GM12864 (cell line): ENCODE results near the gene SMIM20.

Experiments used
- DNase-seq: peaks from one replicate; pipeline ENCODE4 v3.0.0-alpha.2; 2011; ENCODE audit warnings: low read depth
- H3K4me3 ChIP-seq: 2 replicates; pipeline ENCODE4 v1.5.1; 2011; ENCODE audit warnings: mild to moderate bottlenecking, low read depth, low read length, control low read depth
- CTCF ChIP-seq: IDR thresholded peaks from 2 replicates; pipeline ENCODE4 v1.5.1; 2011; ENCODE audit warnings: low read depth, mild to moderate bottlenecking, moderate library complexity, low read length, control low read depth, inconsistent platforms; ENCODE audit errors: missing control alignments

SMIM20 gene

GRCh38 chr4:25908491-25908901 lies 5.5 kb upstream of the SMIM20 start:
- no peak for DNase-seq
- TF ChIP-seq CTCF, result no peak
- no peak overlapping the region for H3K4me3 ChIP-seq

DNA sequence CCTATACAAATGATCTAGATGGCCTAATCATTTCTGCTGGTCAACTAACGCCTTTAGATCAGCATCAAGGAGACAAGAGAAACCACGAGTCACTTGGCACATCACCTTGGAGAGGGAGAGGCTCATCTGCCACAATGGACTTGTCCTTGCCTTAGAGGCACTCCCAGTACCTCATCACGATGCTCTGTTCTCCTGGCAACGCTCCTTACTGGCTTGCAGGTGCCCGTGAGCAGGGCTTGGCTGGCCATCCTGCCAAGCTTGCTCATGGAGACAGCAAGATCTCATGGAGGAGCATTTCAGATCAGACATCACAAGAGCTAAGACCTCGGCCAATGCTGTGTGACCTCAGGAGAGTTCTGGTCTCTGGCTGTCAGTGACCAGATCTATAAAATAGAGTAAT lies 2.7 kb upstream of the SMIM20 start:
- no peak for TF ChIP-seq CTCF
- DNase-seq, result no peak
- no peak overlapping the region for H3K4me3 ChIP-seq

DNA sequence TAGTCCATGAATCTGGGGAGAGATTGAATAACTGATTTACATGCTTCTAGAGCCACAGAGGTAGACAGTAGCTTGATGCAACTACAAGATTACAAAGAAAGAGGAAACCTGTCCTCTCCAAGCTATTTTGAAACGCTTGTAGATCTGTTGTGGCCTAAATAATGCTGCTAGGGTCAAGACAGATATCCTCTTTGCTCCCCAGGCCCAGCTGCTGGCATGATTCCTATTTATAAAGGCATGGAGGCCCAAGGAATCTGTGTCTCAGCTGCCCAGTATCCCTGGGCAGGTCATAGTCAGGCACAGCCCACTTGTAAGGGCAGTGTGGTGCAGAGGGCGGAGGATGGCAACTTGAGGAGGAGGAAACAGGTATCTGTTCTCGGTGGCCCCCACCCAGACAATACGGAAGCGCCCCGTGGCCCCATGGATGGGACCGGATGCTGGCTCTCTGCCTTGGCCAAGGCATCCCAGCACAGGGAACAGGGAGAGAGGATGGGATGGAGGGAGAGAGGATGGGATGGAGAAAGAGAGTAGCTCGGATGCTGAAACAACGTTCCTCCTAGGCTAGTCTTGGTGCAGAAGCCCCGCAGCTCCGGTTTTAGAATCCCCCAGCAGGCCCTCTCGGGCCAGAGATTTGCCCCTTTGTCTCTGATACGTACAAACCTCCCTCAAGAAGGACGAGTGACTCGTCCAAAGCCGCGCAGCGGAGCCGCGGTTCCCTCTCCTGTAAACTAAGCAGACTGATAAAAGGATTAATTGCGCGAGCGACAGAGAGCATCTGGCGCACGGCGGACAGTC lies 767 bp upstream of the SMIM20 start:
- no peak for DNase-seq
- peak overlapping the region; percentile 71 for H3K4me3 ChIP-seq
- no peak for TF ChIP-seq CTCF

- peak overlapping the region; percentile 71 for H3K4me3 ChIP-seq
- TF ChIP-seq CTCF, result no peak
- DNase-seq, result no peak
These were observed 791 bp downstream of the SMIM20 start for GRCh38 chr4:25914670-25915352.

- TF ChIP-seq CTCF, result no peak
- no peak overlapping the region for H3K4me3 ChIP-seq
- no peak for DNase-seq
These were observed 1.3 kb downstream of the SMIM20 start for GRCh38 chr4:25915353-25915705.

GRCh38 chr4:25916870-25917269 lies 2.9 kb downstream of the SMIM20 start:
- no peak for DNase-seq
- TF ChIP-seq CTCF, result no peak
- no peak overlapping the region for H3K4me3 ChIP-seq
